ENCODE measurements around the gene CCDC54. TPM values are rescaled to one million over a fixed set of nuclear protein-coding genes. Genes with fewer than 3 reads are reported as not detected.

CCDC54 gene
- total RNA-seq, 1 experiment from 2014 or later, result not detected

DNA sequence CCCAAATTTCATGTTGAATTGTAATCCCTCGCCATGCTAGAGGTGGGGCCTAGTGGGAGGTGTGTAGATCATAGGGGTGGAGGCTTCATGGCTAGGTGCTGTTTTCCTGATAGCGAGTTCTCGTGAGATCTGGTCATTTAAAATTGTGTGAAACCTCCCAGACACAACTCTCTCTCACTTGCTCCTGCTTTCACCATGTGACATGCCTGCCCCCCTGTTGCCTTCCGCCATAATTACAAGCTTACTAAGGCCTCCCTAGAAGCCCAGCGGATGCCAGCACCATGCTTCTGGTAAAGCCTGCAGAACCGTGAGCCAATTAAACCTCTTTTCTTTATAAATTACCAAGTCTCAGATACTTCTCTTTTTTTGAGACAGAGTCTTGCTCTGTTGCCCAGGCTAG, 36.0 kb downstream of the CCDC54 start:
- TF ChIP-seq, protein P1, sequence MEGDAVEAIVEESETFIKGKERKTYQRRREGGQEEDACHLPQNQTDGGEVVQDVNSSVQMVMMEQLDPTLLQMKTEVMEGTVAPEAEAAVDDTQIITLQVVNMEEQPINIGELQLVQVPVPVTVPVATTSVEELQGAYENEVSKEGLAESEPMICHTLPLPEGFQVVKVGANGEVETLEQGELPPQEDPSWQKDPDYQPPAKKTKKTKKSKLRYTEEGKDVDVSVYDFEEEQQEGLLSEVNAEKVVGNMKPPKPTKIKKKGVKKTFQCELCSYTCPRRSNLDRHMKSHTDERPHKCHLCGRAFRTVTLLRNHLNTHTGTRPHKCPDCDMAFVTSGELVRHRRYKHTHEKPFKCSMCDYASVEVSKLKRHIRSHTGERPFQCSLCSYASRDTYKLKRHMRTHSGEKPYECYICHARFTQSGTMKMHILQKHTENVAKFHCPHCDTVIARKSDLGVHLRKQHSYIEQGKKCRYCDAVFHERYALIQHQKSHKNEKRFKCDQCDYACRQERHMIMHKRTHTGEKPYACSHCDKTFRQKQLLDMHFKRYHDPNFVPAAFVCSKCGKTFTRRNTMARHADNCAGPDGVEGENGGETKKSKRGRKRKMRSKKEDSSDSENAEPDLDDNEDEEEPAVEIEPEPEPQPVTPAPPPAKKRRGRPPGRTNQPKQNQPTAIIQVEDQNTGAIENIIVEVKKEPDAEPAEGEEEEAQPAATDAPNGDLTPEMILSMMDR (IDR thresholded peaks at IDR 0.05; ENCODE audit: unreplicated experiment), result no peak
- no peak overlapping the region for H3K4me3 Mint-ChIP-seq (ENCODE audit: unreplicated experiment)
- BruUV-seq (replicated peaks), result no TSS peak
- H3K36me3 Mint-ChIP-seq (ENCODE audit: insufficient read depth, unreplicated experiment), result no peaks in the 10 kb centered on the region
- ChIA-PET CTCF (interaction anchor here (1.2 to 2.1 kb wide), 5 partner anchors 8 to 178 kb away, joined by 3 to 11 read pairs (median 3); no protein-coding TSS in a partner anchor), POLR2A (interaction anchor here (1.0 kb wide), 1 partner anchor 9 kb away, joined by 3 read pairs; no protein-coding TSS in a partner anchor)
- peaks cover 24% of the 10 kb centered on the region for H3K9me3 Mint-ChIP-seq (ENCODE audit: unreplicated experiment)
- peaks cover 25% of the 10 kb centered on the region for H3K4me1 Mint-ChIP-seq (ENCODE audit: insufficient read depth, unreplicated experiment)
- intact Hi-C loops (cut with micrococcal nuclease), result no loop called here
- H3K27ac Mint-ChIP-seq (ENCODE audit: low read depth, unreplicated experiment), result no peak overlapping the region
- DNase-seq (ENCODE audit: unreplicated experiment), result no peak
- H3K27me3 Mint-ChIP-seq (ENCODE audit: insufficient read depth, unreplicated experiment), result no peaks in the 10 kb centered on the region

- H3K27me3 Mint-ChIP-seq (ENCODE audit: insufficient read depth, unreplicated experiment), result no peaks in the 10 kb centered on the region
- DNase-seq (ENCODE audit: unreplicated experiment), result no peak
- no peak overlapping the region for H3K4me3 Mint-ChIP-seq (ENCODE audit: unreplicated experiment)
- no TSS peak for BruUV-seq (replicated peaks)
- H3K4me1 Mint-ChIP-seq (ENCODE audit: insufficient read depth, unreplicated experiment), result peaks cover 25% of the 10 kb centered on the region
- no peaks in the 10 kb centered on the region for H3K36me3 Mint-ChIP-seq (ENCODE audit: insufficient read depth, unreplicated experiment)
- TF ChIP-seq, protein P1 (IDR thresholded peaks at IDR 0.05; ENCODE audit: unreplicated experiment), result no peak
- ChIA-PET POLR2A (interaction anchor here (1.2 kb wide), 1 partner anchor 9 kb away, joined by 4 read pairs; no protein-coding TSS in a partner anchor), CTCF (interaction anchor here (1.1 kb wide), 1 partner anchor 142 kb away, joined by 3 read pairs; no protein-coding TSS in a partner anchor)
- intact Hi-C loops (cut with micrococcal nuclease), result no loop called here
- H3K9me3 Mint-ChIP-seq (ENCODE audit: unreplicated experiment), result peaks cover 20% of the 10 kb centered on the region
- H3K27ac Mint-ChIP-seq (ENCODE audit: low read depth, unreplicated experiment), result no peak overlapping the region
Measured at GRCh38 chr3:107414325-107414964, 37.2 kb downstream of the CCDC54 start.

DNA sequence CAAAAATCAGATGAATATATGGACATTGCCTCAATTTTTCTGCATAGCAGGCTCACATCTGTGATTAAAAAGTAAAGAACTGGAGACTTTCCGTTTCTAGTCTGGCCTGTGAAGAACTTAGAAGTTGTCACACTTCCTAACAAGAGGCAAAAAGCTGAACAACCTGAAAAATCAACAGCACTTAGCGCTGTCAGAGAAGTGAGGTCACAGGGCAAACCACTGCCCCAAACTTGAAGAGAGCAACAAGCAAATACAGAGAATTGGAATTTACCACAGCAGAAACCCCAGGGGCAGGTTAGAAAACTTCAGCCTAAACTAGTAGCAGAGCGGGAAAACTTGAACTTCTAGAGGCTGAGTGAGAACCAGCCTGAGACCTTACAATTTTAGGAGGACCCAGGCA, 38.9 kb downstream of the CCDC54 start:
- BruUV-seq (replicated peaks), result no TSS peak
- Mint-ChIP-seq H3K27me3 (ENCODE audit: insufficient read depth, unreplicated experiment) (no peaks in the 10 kb centered on the region), H3K4me3 (ENCODE audit: unreplicated experiment) (no peak overlapping the region), H3K9me3 (ENCODE audit: unreplicated experiment) (peaks cover 17% of the 10 kb centered on the region), H3K27ac (ENCODE audit: low read depth, unreplicated experiment) (peak overlapping the region; percentile 86), H3K36me3 (ENCODE audit: insufficient read depth, unreplicated experiment) (no peaks in the 10 kb centered on the region), H3K4me1 (ENCODE audit: insufficient read depth, unreplicated experiment) (peaks cover 30% of the 10 kb centered on the region)
- intact Hi-C loops (cut with micrococcal nuclease), result no loop called here
- no peak for DNase-seq (ENCODE audit: unreplicated experiment)
- TF ChIP-seq, protein P1 (IDR thresholded peaks at IDR 0.05; ENCODE audit: unreplicated experiment), result no peak
- ChIA-PET CTCF (interaction anchor here (0.6 to 1.6 kb wide), 6 partner anchors 14 to 327 kb away, joined by 3 to 9 read pairs (median 3); no protein-coding TSS in a partner anchor), POLR2A (no interaction called here)

DNA sequence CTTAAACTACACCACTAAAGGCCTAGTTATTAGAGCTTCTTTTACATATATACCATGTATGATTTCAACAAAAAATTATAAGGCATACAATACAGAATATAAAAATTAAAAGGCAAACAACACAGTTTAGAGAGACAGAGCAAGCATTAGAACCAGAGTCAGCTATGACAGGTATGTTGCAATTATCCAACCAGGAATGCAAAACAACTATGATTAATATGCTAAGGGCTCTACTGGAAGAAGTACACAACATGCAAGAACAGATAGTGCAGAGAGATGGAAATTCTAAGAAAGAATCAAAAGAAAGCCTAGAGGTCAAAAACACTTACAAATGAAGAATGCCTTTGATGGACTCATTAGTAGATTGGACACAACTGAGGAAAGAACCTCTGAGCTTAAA, 39.6 kb downstream of the CCDC54 start:
- POLR2A ChIA-PET, result interaction anchor here (0.6 to 1.2 kb wide), 5 partner anchors 12 to 207 kb away, joined by 3 to 5 read pairs (median 3); no protein-coding TSS in a partner anchor
- peak overlapping the region; percentile 86 for H3K27ac Mint-ChIP-seq (ENCODE audit: low read depth, unreplicated experiment)

More for the DNA sequence above, 39.6 kb downstream of the CCDC54 start:
- H3K9me3 Mint-ChIP-seq (ENCODE audit: unreplicated experiment), result peaks cover 17% of the 10 kb centered on the region
- H3K4me1 Mint-ChIP-seq (ENCODE audit: insufficient read depth, unreplicated experiment), result peaks cover 32% of the 10 kb centered on the region
- no TSS peak for BruUV-seq (replicated peaks)
- no peaks in the 10 kb centered on the region for H3K36me3 Mint-ChIP-seq (ENCODE audit: insufficient read depth, unreplicated experiment)
- H3K27me3 Mint-ChIP-seq (ENCODE audit: insufficient read depth, unreplicated experiment), result no peaks in the 10 kb centered on the region
- intact Hi-C loops (cut with micrococcal nuclease), result no loop called here
- DNase-seq (ENCODE audit: unreplicated experiment), result peak; percentile 38
- CTCF ChIA-PET, result interaction anchor here (0.6 to 1.6 kb wide), 6 partner anchors 13 to 405 kb away, joined by 3 to 9 read pairs (median 4); no protein-coding TSS in a partner anchor
- H3K4me3 Mint-ChIP-seq (ENCODE audit: unreplicated experiment), result no peak overlapping the region
- TF ChIP-seq, protein P1 (IDR thresholded peaks at IDR 0.05; ENCODE audit: unreplicated experiment), result no peak
